ENCODE data around the gene CPPED1. TPM values are rescaled to one million over a fixed set of nuclear protein-coding genes. Genes with fewer than 3 reads are reported as not detected.
A peak's percentile ranks its signal among the peaks of the same experiment; 100 is the strongest.

Gene CPPED1
- total and polyA plus RNA-seq, 7 donors: 9.5 to 23.8 (median 11.1) TPM

DNA sequence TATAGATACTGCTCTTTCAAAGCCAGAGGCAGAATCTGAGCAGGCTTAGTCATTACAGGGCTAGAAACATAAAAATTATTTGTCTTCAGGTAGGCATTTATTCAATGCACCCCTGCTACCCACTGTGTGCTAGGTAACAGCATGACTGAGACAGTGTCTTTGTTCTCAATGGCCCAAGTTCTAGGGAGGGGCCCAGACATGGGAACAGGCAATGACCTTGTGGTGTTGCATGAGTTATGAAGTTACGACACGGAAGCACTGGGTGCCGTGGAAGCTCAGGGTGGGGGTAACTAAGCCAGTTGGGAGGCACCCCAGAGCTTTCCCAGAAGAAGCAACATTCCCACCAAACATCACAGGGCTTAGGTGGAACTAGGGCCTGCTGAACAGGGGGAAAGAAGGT lies 87.0 kb downstream of the CPPED1 start:
- no peak for TF ChIP-seq POLR2AphosphoS5 (IDR thresholded peaks at IDR 0.05)
- TF ChIP-seq, protein P1, sequence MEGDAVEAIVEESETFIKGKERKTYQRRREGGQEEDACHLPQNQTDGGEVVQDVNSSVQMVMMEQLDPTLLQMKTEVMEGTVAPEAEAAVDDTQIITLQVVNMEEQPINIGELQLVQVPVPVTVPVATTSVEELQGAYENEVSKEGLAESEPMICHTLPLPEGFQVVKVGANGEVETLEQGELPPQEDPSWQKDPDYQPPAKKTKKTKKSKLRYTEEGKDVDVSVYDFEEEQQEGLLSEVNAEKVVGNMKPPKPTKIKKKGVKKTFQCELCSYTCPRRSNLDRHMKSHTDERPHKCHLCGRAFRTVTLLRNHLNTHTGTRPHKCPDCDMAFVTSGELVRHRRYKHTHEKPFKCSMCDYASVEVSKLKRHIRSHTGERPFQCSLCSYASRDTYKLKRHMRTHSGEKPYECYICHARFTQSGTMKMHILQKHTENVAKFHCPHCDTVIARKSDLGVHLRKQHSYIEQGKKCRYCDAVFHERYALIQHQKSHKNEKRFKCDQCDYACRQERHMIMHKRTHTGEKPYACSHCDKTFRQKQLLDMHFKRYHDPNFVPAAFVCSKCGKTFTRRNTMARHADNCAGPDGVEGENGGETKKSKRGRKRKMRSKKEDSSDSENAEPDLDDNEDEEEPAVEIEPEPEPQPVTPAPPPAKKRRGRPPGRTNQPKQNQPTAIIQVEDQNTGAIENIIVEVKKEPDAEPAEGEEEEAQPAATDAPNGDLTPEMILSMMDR (IDR thresholded peaks at IDR 0.05): no peak
- TF ChIP-seq EP300 (IDR thresholded peaks at IDR 0.05): no peak
- no peak for TF ChIP-seq POLR2A (IDR thresholded peaks at IDR 0.05)

DNA sequence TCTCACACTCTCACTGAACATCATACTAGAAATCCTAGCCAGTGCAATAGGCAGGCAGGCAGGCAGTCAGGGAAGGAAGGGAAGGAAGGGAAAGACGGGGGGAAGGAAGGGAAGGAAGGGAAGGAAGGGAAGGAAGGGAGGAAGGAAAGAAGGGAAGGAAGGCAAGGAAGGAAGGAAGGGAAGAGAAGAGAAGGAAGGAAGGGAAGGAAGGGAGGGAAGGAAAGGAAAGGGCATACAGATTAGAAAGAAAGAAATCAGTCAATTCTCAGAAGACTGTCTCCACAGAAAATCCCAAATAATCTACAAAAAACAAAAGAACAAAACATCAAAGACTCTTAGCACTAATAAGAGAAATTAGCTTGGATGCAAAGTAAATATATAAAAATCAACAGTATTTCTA lies 93.9 kb downstream of the CPPED1 start:
- WGBS, 2 donors: 80 to 84% methylated on average over 1 of the region's 1 CpG
- H3K36me3 ChIP-seq: no peaks in the 10 kb centered on the region
- H3K4me1 ChIP-seq: no peaks in the 10 kb centered on the region
- H3K4me3 ChIP-seq: no peak overlapping the region
- H3K9me3 ChIP-seq: no peaks in the 10 kb centered on the region
- intact Hi-C loops (cut with DNase I): no loop called here
- TF ChIP-seq POLR2AphosphoS5 (IDR thresholded peaks at IDR 0.05): no peak
- no peak for TF ChIP-seq POLR2A (IDR thresholded peaks at IDR 0.05)
- TF ChIP-seq, protein P1 (IDR thresholded peaks at IDR 0.05): no peak
- no peak for TF ChIP-seq EP300 (IDR thresholded peaks at IDR 0.05)
- DNase-seq: no peak
- H3K27ac ChIP-seq: no peak overlapping the region
- H3K27me3 ChIP-seq: no peaks in the 10 kb centered on the region

More for the DNA sequence above, 87.0 kb downstream of the CPPED1 start:
- intact Hi-C loops (cut with DNase I): no loop called here
- Histone ChIP-seq H3K27me3 (no peaks in the 10 kb centered on the region), H3K36me3 (no peaks in the 10 kb centered on the region), H3K27ac (no peak overlapping the region), H3K4me3 (no peak overlapping the region), H3K4me1 (no peaks in the 10 kb centered on the region), H3K9me3 (no peaks in the 10 kb centered on the region)
- WGBS, 2 donors: 85 to 91% methylated on average over 3 of the region's 3 CpGs
- no peak for DNase-seq

DNA sequence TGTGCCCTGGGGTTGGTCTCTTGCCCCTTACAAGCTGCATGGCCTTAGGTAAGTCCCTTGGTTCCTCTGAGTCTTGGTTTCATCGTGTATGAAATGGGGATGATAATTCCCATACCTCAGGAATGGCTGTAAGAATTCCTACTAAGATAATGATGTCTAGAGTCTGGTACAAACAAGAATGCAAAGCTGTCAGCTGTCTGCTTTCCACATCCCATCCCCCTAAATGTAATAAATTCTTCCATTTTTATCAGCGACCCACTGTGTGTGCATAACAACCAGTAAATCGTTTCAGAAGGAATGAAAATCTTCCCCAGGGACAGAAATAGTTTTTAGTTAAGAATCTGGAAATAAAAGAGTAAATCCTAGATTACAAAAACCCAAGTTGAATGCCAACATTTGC lies 95.4 kb downstream of the CPPED1 start:
- no peak for DNase-seq
- 79 to 93% methylated on average over 3 of the region's 3 CpGs for WGBS, 2 donors
- Histone ChIP-seq H3K9me3 (no peaks in the 10 kb centered on the region), H3K4me3 (no peak overlapping the region), H3K4me1 (no peaks in the 10 kb centered on the region), H3K27ac (no peak overlapping the region), H3K27me3 (no peaks in the 10 kb centered on the region), H3K36me3 (peaks cover 0 to 8% (median 0%) of the 10 kb centered on the region in 4 donors)
- TF ChIP-seq POLR2AphosphoS5 (IDR thresholded peaks at IDR 0.05): no peak
- TF ChIP-seq, protein P1 (IDR thresholded peaks at IDR 0.05): no peak
- no peak for TF ChIP-seq EP300 (IDR thresholded peaks at IDR 0.05)
- no peak for TF ChIP-seq POLR2A (IDR thresholded peaks at IDR 0.05)
- intact Hi-C loops (cut with DNase I): no loop called here

DNA sequence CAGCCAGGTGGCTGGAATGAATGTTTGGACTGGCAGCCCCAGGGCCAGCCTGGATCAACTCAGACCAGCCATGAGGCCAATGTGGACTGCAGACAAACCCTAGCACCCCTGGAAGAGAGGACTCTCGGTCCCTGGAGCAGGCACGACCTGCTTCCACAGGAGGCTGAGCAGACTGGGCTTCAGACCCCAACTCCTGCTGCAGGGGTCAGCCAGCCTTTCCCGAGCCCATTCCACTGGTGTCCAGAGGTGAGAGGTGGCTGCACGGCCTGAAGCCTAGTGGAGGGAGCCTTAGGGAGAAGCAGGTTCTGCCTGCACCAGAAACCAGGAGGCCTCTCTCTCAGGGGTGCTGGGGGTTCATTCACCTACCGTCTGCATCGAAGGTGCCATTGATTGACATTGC lies 97.1 kb downstream of the CPPED1 start:
- no peak for TF ChIP-seq POLR2AphosphoS5 (IDR thresholded peaks at IDR 0.05)
- TF ChIP-seq POLR2A (IDR thresholded peaks at IDR 0.05): no peak
- TF ChIP-seq, protein P1 (IDR thresholded peaks at IDR 0.05): no peak
- no peak for TF ChIP-seq EP300 (IDR thresholded peaks at IDR 0.05)
- WGBS, 2 donors: 96% methylated on average over 6 of the region's 6 CpGs
- intact Hi-C loops (cut with DNase I): no loop called here
- Histone ChIP-seq H3K4me3 (no peak overlapping the region), H3K4me1 (no peaks in the 10 kb centered on the region), H3K36me3 (peaks cover 0 to 8% (median 0%) of the 10 kb centered on the region in 4 donors), H3K27ac (no peak overlapping the region), H3K9me3 (no peaks in the 10 kb centered on the region), H3K27me3 (no peaks in the 10 kb centered on the region)
- DNase-seq: peak; percentile 37

DNA sequence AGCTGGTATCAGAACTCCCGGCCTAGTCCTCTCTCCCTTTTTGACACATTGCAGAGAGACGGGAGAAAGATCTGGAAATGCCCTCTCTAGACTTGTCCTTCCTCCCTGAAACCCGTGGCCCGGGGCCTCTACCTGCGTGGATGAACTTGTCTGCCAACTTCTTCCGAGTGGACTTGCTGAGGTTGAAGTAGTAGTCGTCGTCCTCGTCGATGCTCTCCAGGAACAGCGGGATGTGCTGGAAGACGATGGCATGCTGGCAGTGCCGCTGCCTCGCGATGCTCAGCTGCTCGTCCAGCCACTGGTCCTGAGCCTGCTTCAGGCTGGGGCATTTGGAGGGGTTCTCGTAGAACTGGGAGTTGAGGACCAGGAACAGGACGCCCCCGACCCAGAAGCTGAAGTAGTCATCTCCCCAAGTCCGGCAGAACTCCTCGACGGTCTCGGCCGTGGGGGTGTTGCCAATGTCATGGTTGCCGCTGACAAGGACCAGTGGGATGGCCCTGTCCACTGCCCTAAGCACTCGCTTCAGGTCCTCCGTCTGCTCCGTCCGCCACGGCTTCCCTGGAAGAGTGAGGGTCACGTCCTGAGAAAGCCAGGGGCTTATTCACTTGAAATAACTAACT lies 99.1 kb downstream of the CPPED1 start:
- TF ChIP-seq POLR2AphosphoS5 (IDR thresholded peaks at IDR 0.05): no peak
- TF ChIP-seq, protein P1 (IDR thresholded peaks at IDR 0.05): no peak
- TF ChIP-seq POLR2A (IDR thresholded peaks at IDR 0.05): no peak
- TF ChIP-seq EP300 (IDR thresholded peaks at IDR 0.05): no peak
- no peaks in the 10 kb centered on the region for H3K4me1 ChIP-seq
- peaks cover 0 to 8% (median 0%) of the 10 kb centered on the region in 4 donors for H3K36me3 ChIP-seq
- intact Hi-C loops (cut with DNase I): no loop called here
- H3K27me3 ChIP-seq: no peaks in the 10 kb centered on the region
- 96 to 97% methylated on average over 31 of the region's 31 CpGs for WGBS, 2 donors
- H3K4me3 ChIP-seq: no peak overlapping the region
- H3K9me3 ChIP-seq: no peaks in the 10 kb centered on the region
- H3K27ac ChIP-seq: no peak overlapping the region
- peak; percentile 47 for DNase-seq

All from sigmoid colon (tissue), 7 donors.